Nephron (organoid): ENCODE results near the gene COL28A1.

Experiments used
- H3K27ac Mint-ChIP-seq, 3 experiments: 2 replicates each; pipeline ENCODE4 v1.8.0; 2020; ENCODE audit warnings: mixed read lengths in 3 of 3, mild to moderate bottlenecking in 2 of 3, moderate library complexity in 1 of 3
- H3K27me3 Mint-ChIP-seq: 2 replicates; pipeline ENCODE4 v1.8.0; 2021; ENCODE audit warnings: low read depth, mild to moderate bottlenecking, moderate library complexity, mixed read lengths
- H3K36me3 Mint-ChIP-seq: 2 replicates; pipeline ENCODE4 v1.8.0; 2020; ENCODE audit warnings: low read depth, mixed read lengths
- H3K4me1 Mint-ChIP-seq: 2 replicates; pipeline ENCODE4 v1.8.0; 2020; ENCODE audit warnings: mixed read lengths
- H3K4me3 Mint-ChIP-seq, 3 experiments: 2 replicates each; pipeline ENCODE4 v1.8.0; 2020; ENCODE audit warnings: mild to moderate bottlenecking in 3 of 3, mixed read lengths in 3 of 3, moderate library complexity in 2 of 3
- H3K9me3 Mint-ChIP-seq: 2 replicates; pipeline ENCODE4 v1.8.0; 2020; ENCODE audit warnings: mixed read lengths
- CTCF ChIP-seq, 3 experiments: fragments of 200-600 bp; sonication (generic); IDR thresholded peaks; one replicate each; pipeline ENCODE4 v1.5.0; 2021; ENCODE audit warnings: antibody characterized with exemption in 3 of 3; ENCODE audit not compliant: unreplicated experiment in 3 of 3

Gene COL28A1

GRCh38 chr7:7535691-7536090 lies at the start of gene COL28A1:
COL28A1 (minus strand) TSS chr7:7535873; CDS start chr7:7532875, 2,998 bp downstream.
- Mint-ChIP-seq H3K27me3 (no peaks in the 10 kb centered on the region), H3K4me1 (no peaks in the 10 kb centered on the region), H3K4me3 (no peak within 1 kb of the TSS), H3K9me3 (no peaks in the 10 kb centered on the region), H3K36me3 (no peaks in the 10 kb centered on the region), H3K27ac (peak within 1 kb of the TSS in 1 of 3 experiments; percentile 1)
- TF ChIP-seq CTCF (IDR thresholded peaks at IDR 0.05; ENCODE audit: unreplicated experiment in 3 of 3): no peak

GRCh38 chr7:7584653-7585052 lies 49.0 kb upstream of the COL28A1 start:
- TF ChIP-seq CTCF (IDR thresholded peaks at IDR 0.05; ENCODE audit: unreplicated experiment in 3 of 3): no peak
- Mint-ChIP-seq H3K4me1 (no peaks in the 10 kb centered on the region), H3K27me3 (no peaks in the 10 kb centered on the region), H3K4me3 (no peak overlapping the region), H3K9me3 (no peaks in the 10 kb centered on the region), H3K36me3 (peaks cover 14% of the 10 kb centered on the region), H3K27ac (no peak overlapping the region)

- peaks cover 17% of the 10 kb centered on the region for H3K36me3 Mint-ChIP-seq
- no peaks in the 10 kb centered on the region for H3K27me3 Mint-ChIP-seq
- H3K9me3 Mint-ChIP-seq: no peaks in the 10 kb centered on the region
- no peak overlapping the region for H3K4me3 Mint-ChIP-seq
- no peak overlapping the region for H3K27ac Mint-ChIP-seq
- H3K4me1 Mint-ChIP-seq: no peaks in the 10 kb centered on the region
- TF ChIP-seq CTCF (IDR thresholded peaks at IDR 0.05; ENCODE audit: unreplicated experiment in 3 of 3): no peak
Measured at GRCh38 chr7:7583731-7584130, 48.1 kb upstream of the COL28A1 start.

GRCh38 chr7:7582596-7582995 lies 46.9 kb upstream of the COL28A1 start:
- no peak overlapping the region for H3K27ac Mint-ChIP-seq
- TF ChIP-seq CTCF (IDR thresholded peaks at IDR 0.05; ENCODE audit: unreplicated experiment in 3 of 3): no peak
- no peaks in the 10 kb centered on the region for H3K27me3 Mint-ChIP-seq
- no peaks in the 10 kb centered on the region for H3K9me3 Mint-ChIP-seq
- H3K4me1 Mint-ChIP-seq: no peaks in the 10 kb centered on the region
- peaks cover 15% of the 10 kb centered on the region for H3K36me3 Mint-ChIP-seq
- no peak overlapping the region for H3K4me3 Mint-ChIP-seq

GRCh38 chr7:7581531-7582179 lies 46.0 kb upstream of the COL28A1 start:
- H3K4me3 Mint-ChIP-seq: no peak overlapping the region
- peaks cover 15% of the 10 kb centered on the region for H3K36me3 Mint-ChIP-seq
- H3K4me1 Mint-ChIP-seq: no peaks in the 10 kb centered on the region
- no peaks in the 10 kb centered on the region for H3K9me3 Mint-ChIP-seq
- no peak overlapping the region for H3K27ac Mint-ChIP-seq
- TF ChIP-seq CTCF (IDR thresholded peaks at IDR 0.05; ENCODE audit: unreplicated experiment in 3 of 3): no peak
- H3K27me3 Mint-ChIP-seq: no peaks in the 10 kb centered on the region

GRCh38 chr7:7579638-7580037 lies 44.0 kb upstream of the COL28A1 start:
- no peak for TF ChIP-seq CTCF (IDR thresholded peaks at IDR 0.05; ENCODE audit: unreplicated experiment in 3 of 3)
- Mint-ChIP-seq H3K9me3 (no peaks in the 10 kb centered on the region), H3K36me3 (peaks cover 23% of the 10 kb centered on the region), H3K27me3 (no peaks in the 10 kb centered on the region), H3K4me1 (no peaks in the 10 kb centered on the region), H3K27ac (no peak overlapping the region), H3K4me3 (no peak overlapping the region)
